Stromal cell of bone marrow (primary cell): ENCODE results near the gene SMIM21.
A peak's percentile ranks its signal among the peaks of the same experiment; 100 is the strongest.

ENCODE experiments used
- DNase-seq: peaks from one replicate; pipeline ENCODE4 v3.0.0-alpha.2; 2012; ENCODE audit warnings: low read depth

SMIM21 gene

DNA sequence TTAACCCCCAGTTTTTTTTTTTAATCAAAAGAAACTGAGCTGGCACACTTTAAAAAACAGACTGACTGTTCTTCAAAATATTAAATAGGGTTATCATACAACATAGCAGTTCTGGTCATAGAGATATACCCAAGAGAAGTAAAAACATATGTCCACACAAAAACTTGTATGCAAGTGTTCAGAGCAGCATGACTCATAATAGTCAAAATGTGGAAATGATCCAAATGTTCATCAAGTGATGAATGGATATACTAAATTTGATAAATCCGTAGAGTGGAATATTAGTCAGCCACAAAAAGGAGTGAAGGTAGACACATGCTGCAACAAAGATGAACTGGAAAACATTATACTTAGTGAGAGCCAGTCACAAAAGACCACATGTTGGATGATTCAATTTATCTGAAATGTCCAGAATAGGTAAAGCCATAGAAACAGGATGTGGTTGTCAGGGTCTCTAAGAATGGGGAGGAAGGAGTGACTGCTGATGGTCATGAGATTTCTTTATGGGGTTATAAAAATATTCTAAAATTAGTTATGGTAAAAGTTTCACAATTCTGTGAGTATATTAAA is 5.1 kb downstream of the SMIM21 start:
- no peak for DNase-seq

DNA sequence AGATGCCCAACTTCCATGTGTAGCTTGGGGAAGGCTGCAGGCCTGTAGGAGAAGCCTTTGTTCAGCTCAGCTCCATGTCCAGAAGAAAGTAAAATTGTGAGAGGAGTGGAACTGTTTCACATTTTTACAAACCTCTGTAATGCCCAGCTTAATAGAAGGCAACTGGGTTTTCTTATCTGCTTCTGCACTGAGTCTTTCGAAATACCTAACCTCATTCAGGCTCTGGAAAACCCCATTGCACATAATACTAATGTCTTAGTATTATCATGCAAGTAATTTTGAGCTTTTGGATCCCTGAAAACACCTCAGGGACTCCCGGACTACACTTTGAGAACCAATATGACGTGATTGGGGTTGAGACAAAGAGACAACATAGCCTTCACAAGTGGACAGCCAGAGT is 5.8 kb downstream of the SMIM21 start:
- no peak for DNase-seq

DNA sequence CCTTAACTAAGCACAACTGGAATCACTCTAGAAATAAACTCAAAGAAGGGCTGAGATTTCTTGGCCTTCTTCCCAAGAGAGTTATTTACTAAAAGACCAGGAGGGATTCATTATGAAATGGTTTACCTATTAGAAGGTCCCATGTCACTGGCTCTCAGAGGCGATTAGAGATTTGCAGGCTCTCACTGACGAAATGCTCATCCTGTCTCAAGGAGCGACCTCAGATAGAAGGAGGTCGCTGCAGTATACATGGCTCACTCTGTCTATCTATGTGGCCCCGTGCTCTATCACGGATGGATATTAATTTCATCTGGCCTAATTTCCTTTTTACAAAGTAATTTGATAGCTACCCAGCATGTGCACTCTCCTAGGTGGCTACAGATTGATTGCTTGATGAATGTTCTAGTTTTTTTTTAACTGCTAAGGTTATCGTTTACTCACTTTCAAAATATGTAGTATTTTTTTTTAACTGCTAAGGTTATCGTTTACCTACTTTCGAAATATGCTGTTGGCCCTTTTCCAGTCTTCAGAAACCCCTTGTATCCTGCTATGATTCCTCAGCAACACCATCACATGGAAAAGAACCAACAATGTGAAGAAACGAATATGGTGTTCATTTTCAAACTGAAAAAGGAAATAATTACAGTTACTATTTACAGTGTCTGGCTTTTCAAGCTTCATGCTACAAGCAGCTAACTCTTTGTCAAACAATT is 9.1 kb downstream of the SMIM21 start:
- no peak for DNase-seq

DNA sequence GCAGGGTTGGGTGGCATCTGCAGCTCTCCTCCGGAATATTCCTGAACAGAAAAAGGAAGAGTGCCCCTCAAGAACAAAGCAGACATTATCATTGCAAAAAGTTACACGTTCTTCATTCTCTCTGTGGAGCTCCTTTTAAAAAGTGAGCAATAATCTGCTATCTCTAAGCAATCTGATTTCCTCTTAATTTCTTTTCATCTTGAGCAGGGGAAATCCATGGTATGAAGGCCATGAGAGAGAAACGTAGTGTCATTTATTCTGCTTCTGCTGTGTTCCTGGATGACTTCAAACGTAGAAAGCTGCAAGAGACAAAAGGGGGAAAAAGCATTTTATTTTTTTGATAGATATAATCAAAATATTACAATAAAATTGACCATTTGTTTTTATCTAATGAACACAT is 16.9 kb downstream of the SMIM21 start:
- no peak for DNase-seq

DNA sequence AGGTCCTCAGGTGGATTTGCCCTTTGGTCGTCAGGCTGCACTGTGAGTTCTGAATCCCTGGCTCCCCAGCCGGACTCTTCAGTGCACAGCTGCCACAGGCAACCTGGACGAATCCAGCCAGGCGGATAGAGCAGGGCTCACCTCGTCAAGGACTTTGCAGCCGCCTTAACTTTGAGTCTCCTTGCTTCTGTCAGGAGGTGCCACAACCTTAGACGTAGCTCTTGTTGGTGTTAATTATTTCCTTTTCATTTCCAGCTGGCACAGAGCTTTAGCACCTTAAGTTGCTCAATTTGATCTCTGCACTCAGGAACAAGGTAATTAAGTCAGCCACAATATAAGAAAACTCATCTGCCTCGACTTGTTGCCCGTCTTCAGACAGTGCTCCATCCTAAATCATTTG is 17.7 kb downstream of the SMIM21 start:
- no peak for DNase-seq

DNA sequence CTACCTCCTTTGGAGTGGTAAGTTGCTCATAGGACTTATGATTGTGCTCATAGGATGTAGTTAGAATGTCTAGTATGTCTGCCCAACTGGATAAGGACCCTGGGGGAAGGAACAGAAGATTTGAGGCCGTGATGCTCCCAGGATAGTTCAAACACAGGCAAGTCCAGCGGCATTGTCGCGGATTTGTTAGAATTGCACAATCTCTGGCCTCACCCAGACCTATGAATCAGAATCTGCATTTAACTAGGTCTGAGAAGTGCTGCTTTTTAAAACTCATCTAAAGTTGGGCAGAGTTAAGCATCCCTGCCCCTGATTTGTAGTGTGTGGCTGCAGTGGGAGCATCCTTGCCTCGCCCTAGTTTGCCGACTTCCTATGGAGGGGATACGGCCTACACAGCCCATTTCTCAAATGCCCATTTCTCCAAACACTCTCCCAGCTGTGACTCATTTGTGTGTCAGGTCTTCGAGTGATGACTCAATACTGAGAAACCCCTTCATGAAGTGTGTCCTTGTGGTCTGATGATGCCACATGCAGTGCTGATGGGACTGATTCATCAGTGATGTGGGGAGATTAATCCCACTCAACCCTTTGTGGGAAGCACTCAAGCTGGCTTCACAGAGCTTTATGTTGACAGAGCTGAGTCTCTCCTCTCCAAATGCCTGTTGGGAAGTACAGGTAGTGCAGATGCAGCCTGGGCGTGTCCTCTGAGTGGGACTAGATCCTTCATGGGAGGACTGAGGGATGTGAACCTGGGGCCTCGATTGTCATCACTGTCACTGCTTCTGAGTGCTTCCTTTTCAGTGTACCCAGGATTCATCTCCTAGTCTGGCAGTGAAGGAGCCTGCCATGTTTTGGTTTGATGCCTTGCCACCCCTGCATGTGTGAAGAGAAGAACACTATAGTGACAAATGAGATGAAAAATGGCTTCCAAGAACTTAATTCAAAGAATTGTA is 18.7 kb downstream of the SMIM21 start:
- peak; percentile 99 for DNase-seq

DNA sequence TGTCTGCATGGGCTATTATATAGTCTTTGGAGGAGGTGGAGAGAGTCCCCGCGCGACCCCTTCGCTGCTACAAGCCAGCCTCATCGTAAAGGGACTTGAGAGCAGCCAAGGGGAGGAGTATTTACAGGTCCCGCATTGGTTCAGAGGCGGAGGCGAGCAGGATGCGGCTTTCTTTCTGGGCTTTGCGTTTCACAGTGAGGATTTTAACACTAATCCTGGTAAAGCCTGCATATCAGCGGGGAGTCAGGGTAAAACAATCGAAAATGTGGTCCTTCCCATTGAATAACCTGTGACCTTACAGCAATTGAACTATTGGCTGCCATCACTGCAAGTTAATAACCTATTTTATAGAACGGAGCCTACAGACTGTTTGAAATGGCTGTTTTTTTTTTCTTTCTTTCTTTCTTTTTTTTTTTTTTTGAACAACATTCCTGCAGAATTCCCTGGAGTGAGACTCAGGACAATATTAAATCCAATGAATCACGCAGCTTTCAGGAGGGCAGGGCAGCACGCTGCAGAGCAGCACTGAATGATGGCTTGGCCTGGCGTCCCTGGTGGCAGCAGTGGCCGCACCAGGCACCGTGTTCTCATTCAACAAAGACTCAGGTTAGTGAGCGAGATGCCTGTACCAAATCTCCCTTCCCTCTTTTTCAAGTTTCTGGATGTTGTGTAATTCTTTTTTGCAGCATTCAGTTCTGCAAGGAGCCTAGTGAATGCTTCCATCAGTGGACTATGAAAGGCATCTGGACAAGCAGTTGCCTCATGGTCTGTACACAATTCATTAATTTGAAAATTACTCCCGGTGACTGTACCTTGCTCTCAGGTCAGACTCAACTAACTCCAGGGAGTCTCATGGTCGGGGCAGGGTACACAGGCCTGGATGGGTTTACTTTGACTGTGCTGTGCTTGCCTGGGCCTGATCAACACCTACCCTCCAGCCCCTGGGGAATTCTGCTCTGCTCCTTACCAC is 19.8 kb downstream of the SMIM21 start:
- DNase-seq, result peak; percentile 41

DNA sequence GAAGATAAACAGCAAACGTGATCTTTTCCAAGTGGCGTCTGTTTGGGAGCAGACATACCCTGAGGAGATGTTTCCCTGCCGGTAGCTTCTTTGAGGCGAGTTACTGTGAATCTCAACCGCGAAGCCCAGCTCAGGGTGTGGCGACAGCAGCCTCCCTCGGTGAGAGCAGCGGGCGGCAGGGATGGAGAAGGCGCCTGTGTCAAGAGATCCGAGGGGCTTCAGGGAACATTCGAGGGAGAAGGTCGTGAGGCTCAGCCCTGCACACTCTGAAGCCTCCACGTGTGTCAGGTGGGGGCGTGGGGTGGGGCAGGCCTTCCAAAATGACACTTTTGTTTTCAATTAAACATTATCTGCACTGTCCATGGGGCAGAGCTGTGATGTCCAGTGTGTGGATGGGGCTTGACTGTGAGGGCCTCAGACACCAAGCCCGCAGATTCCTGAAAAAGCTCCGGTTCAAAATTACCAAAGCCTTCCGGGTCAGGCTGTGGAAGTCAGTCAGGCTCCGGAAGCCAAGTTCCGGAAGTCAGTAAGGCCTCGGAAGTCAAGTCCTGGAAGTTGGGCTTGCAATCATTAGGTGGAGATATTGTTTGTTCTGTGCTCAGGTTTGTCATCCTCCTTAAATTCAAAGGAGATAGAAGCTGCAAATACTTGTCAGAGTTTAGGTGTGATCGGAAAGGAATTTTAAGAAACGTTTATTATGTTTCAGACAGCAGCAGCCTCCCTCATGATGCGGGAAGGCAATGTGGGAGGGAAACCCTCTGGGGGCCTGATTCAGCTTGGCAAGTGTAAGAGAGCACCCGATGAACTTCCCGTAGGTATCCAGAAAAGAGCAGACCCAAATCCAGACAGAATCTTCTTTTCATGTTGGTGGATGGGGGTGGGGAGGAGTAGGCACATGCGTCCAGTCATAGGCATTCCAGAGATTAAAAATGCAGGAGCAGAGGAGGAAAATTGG is 20.7 kb downstream of the SMIM21 start:
- peak; percentile 12 for DNase-seq

DNA sequence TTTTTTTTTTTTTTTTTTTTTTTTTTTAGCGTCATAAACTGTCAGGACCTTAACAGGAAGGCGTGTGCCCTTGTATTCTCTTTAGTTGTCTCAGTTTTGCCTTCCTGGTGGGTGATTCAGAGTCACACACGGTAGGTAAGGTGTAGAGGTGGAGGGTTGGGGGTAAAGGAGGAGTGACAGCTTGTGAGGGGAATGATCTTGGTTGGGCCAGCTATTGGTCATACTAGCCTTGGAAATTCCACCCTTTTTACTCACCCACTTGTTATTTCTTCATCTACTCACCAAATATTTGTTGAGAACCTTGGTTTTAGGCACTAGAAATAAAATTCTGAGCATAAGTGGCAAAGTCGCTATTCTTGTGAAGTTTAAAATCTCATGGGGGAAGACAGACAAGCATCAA is 22.2 kb downstream of the SMIM21 start:
- DNase-seq, result no peak

DNA sequence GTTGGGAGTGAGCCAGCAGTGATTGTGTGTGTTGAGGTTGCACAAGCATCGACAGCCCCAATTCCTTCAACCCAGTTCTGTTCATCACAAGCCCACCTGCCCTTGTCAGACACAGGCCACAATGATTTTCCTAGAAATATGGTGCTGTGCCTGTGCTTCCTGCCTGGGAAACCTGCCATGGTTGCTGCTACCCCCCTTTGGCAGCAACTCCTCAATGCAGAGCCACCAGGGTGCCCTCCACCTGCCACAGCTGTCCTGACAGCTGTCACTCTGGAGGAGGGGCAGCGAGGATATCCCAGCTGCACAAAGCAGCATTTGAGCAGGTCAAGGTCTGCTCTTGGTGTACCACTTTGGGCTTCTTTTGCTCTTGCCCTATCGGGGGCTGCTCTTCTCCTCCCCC is 27.1 kb downstream of the SMIM21 start:
- DNase-seq, result no peak

DNA sequence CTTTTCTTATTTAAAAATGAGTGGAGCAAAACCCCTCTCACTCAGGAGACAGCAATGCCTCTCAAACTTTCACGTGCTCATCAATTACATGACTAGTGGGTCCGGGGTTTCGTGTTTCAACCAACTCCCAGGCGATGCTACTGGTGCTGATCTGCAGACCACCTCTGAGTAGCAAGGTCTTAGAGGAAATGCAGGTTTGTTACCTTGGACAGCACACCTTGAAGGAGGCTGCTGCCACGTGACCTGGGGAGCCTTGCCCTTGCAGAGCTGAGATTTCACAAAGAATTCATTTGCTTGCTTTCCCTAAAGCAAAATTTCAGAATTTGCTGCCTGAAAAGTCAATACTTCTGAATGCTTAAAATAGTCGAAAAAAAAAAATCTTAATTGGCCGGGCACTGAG is 32.4 kb downstream of the SMIM21 start:
- DNase-seq, result no peak

DNA sequence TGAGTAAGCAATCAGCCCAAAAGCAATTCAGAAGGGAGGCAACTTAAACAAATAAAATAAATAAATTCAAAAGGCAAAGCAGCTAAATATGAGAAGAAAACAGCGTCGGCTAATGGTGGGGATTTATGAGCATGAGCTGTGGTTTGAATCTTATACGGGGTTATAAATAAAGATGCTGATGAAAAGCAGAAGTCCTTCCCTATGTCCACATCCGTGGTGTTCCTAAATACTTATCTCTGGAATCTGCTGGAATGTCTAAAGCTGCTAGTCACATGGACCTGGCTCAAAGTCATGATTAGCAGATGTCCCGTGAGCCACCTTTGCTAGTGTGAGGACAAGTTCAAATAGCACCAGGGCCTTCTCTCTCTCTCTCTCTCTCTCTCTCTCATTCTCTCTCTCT is 33.8 kb downstream of the SMIM21 start:
- DNase-seq, result no peak

DNA sequence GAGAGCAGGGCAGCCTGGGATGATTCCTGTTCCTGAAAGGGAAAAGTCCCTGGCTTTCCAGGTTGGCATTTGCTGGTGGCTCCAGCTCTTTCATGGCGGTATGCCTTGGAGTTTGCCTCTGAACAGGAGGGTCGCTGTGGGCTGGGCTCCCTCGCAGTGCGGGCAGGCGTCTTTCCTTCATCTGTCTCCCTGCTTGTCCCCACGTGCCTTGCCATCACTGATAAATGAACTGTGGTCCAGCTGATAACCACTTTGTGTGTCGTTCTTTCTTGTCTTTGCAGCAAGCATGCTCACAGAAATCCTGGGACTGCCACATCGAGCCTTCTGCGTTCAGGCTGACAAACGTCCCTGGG is 35.3 kb downstream of the SMIM21 start:
- DNase-seq, result no peak

DNA sequence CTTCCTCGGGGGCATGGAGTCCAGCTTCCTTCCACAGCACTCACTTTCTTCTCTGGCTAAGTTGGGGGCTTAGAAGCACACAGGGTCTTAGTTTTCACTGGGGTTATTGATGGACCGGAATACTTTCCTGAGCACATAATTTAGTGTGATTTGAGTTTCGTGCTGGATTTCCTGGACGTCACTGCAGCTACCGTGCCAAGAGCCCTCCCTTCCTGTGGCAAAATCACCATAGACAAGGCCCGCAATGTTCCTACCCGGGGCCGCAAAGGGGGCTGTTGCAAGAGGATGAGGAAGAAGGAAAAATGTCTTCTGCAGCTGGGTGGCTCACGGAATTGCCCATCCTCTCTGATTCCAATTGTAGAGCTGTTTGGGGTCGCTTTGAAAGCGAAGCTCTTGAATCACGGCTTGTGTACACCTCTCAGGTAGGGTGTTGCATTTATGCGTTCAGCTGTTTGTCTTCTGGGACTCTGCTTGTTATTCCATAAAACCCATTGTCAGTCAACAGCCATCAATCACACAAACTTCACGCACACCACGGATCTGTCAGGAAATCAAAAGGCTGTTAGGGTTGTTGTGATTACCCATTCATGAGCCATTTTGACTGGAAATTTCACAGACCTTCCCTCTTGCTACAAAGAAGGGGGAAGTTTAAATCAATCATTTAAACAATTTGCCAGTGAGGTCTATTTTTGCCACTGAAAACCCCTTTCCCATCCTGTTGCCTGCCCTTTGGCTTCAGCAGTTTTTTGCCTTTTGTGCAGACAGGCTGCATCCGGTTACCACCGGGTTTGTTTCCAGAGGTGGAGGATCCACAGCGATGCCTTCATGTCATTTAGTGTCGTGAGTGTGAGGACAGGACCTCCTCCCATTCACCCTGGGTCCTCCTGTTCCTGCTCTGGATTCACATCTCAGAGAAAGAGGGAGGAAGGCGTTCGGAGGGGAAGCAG is 36.0 kb downstream of the SMIM21 start:
- no peak for DNase-seq

DNA sequence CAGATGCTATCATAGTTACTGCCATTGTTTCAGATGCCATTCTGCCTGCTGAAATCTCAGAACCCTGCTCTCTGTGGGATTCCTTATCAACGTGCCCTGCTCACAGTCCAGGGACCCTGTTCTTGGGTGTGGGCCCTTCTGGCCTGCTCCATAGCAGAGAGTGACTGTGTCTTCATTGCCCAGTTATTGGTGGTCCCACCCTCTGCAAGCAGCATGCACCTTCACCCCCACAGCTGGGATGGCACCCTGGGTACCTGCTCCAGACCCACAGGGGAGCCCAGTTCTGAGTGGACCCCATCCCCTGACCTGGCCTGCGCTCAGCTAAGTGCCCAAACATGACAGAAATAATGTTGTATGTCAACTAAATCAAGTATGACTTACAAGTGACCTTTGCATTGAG is 36.6 kb downstream of the SMIM21 start:
- no peak for DNase-seq

DNA sequence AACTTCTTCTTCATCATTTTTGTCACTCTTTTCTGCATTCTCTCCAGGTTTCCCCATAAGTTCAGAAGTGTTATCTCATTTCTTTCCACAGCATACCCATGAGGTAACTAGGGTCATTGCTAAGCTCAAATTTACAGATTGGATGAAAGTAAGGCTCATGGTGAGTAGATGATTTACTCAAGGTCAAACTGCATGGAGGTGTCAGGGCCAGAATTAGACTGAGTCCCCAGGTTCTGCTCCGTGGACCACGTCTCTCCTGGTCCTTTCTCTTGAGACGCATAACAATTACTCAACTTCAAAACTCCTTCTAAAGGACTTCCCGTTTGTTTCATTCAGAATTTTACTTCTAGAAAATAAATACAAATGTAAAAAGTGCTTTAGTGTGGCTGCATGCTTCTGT is 43.4 kb downstream of the SMIM21 start:
- DNase-seq, result no peak

DNA sequence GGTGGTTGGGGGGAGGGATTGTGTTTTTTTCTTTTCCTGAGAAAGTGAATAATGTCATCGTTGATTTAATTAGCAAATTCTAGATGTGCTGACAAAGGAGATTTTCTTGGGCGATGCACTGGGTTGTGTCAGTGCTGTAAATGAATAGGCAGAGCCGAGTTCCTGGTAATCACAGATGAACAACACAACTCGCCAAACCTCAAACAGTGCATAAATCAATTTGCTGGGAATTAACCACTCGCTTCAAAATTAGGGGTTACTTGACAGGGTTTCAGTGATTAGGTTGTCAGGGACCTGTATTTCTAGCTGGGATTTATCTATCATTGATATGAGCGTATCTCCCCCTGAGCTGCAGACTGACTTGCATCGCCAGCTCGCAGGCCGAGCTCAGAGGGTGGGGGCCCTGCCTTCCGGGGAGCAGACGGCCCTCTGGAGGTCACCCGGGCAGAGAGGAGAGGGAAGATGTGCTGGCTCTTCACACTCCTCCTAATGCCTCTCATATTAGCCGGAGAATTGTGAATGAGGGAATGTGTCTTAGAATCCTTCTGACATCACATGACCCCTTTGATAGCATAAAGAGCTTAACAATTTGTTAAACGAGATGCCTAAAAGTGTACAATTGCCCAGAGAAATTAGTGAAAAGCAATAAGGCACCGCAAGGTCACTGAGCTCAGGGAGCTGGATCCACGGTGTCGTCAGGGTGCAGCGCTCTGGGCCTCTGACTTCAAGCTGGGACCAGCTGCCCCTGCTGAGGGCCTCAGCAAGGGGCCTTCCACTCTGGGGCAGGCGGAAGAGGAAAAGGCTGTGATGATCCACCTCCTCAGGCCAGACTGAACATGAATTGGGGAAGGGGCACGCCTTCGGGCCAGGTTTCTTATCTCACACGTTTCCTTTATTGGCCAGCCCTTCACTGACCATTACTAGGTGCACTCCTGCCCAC is 48.9 kb downstream of the SMIM21 start:
- DNase-seq, result no peak

DNA sequence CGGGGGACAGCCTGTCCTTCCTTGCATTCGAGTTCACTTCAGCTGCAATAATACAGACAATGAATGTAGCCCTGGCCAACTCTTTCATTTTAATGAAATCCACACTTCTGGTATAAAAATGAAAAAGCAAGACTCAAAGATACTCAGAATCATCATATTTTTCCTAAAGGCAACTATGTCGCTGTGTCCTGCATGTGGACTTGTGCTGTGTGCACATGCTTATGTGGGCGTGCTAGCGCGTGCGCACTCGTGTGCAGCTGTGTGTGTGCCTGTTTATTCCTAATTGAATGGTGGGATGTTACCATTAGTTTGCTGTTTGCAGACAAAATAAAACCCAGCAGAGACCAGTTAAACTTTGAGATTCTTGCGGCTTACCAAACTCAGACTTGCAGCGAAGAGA is 49.6 kb downstream of the SMIM21 start:
- no peak for DNase-seq

DNA sequence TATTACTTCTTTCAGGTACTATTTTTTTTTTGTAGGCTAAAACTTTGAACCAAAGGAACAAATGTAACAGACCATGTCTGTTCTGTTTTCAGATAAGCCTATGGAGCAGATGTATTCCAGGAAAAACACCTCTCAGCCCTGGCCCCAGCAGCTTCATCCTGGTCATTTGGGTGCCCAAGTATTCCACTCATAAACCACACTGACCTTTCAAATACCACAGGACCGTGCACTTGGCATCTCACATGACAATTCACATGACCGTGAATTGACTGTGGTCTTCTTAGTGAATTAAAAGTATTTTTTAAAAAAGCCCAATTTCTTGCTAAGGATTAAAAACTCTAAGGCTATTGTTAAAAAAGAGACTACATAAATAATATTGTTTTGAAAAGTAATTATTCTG is 50.2 kb downstream of the SMIM21 start:
- DNase-seq, result no peak
